SU-DHL-6 (cell line): ENCODE measurements around the gene GRIN2A.

Source experiments
- CTCF ChIP-seq: fragments of 200-600 bp; sonication (generic); IDR thresholded peaks from one replicate; pipeline ENCODE4 v1.5.1; 2017; ENCODE audit warnings: antibody characterized with exemption, mild to moderate bottlenecking, low read length, moderate library complexity; ENCODE audit not compliant: insufficient read depth, poor library complexity, severe bottlenecking
- EZH2phosphoT487 ChIP-seq: fragments of 200-600 bp; sonication (generic), shearing (Covaris generic); conservative IDR thresholded peaks from 2 replicates; pipeline ENCODE4 v1.6.1; 2018; ENCODE audit warnings: mild to moderate bottlenecking, antibody characterized with exemption, low read length, moderate library complexity, mixed read lengths

GRCh38 chr16:9970796-9971195 lies 211.4 kb downstream of the GRIN2A start:
- no peak for TF ChIP-seq CTCF
- no peak for TF ChIP-seq EZH2phosphoT487
